IMR-90 (cell line): Measurements from ENCODE around the gene PPM1D. TPM values are rescaled to one million over a fixed set of nuclear protein-coding genes. Genes with fewer than 3 reads are reported as not detected.

ENCODE experiments used
- ATAC-seq: fragments of 200-7000 bp; cut with Tn5 transposase; 2 replicates; pipeline ENCODE4 v1.9.1; 2020; ENCODE audit warnings: low read depth, mild to moderate bottlenecking, moderate library complexity
- BruUV-seq: library from RNA; stranded (reverse); fragments of 400-500 nt; replicated peaks from 2 replicates; lab custom pipeline; 2021; lab: Mats Ljungman, UMichigan
- CTCF ChIA-PET: fragments of 300-600 bp; formaldehyde crosslinking; extraction: SDS; loops from one replicate; lab custom pipeline; 2021; ENCODE audit warnings: antibody characterized with exemption; lab: Yijun Ruan, JAX
- POLR2A ChIA-PET: fragments of 300-600 bp; sonication (Branson Sonifier 250); formaldehyde crosslinking; loops from one replicate; lab custom pipeline; 2022; ENCODE audit warnings: antibody characterized with exemption; ENCODE audit not compliant: unreplicated experiment; lab: Charles Lee
- DNase-seq: peaks from one replicate; pipeline ENCODE4 v3.0.0; 2013
- H2AFZ ChIP-seq: replicated peaks from 2 replicates; pipeline ENCODE3; 2013; ENCODE audit warnings: low read length, mild to moderate bottlenecking; ENCODE audit not compliant: poor library complexity
- H2AK5ac ChIP-seq: 2 replicates; pipeline ENCODE4 v1.6.1; 2013; ENCODE audit warnings: low read depth, low read length, inconsistent platforms
- H2AK9ac ChIP-seq: replicated peaks from 2 replicates; pipeline ENCODE3; 2013; ENCODE audit warnings: mild to moderate bottlenecking, low read depth, low read length, moderate library complexity; ENCODE audit not compliant: poor library complexity
- H2BK120ac ChIP-seq: 2 replicates; pipeline ENCODE4 v1.6.1; 2013; ENCODE audit warnings: low read depth, low read length, inconsistent platforms
- H2BK15ac ChIP-seq: 3 replicates; pipeline ENCODE4 v1.6.1; 2013; ENCODE audit warnings: low read depth, low read length, inconsistent platforms
- H2BK20ac ChIP-seq: 2 replicates; pipeline ENCODE4 v1.6.1; 2013; ENCODE audit warnings: low read depth, mild to moderate bottlenecking, inconsistent platforms, low read length, moderate library complexity
- H2BK5ac ChIP-seq: 2 replicates; pipeline ENCODE4 v1.6.1; 2013; ENCODE audit warnings: mild to moderate bottlenecking, low read depth, low read length, inconsistent platforms; ENCODE audit not compliant: poor library complexity, severe bottlenecking
- H3K14ac ChIP-seq: replicated peaks from 2 replicates; pipeline ENCODE4 v1.6.1; 2013; ENCODE audit warnings: low read depth, low read length, inconsistent platforms
- H3K18ac ChIP-seq: 2 replicates; pipeline ENCODE4 v1.6.1; 2013; ENCODE audit warnings: low read depth, low read length, control low read depth
- H3K23ac ChIP-seq: 2 replicates; pipeline ENCODE4 v1.6.1; 2013; ENCODE audit warnings: low read depth, low read length, inconsistent platforms
- H3K27ac ChIP-seq: 2 replicates; pipeline ENCODE4 v1.5.1; 2013; ENCODE audit warnings: mild to moderate bottlenecking, control low read depth, low read length; ENCODE audit not compliant: insufficient read depth
- H3K27me3 ChIP-seq: 2 replicates; pipeline ENCODE4 v1.6.1; 2013; ENCODE audit warnings: low read length; ENCODE audit not compliant: control insufficient read depth, insufficient read depth
- H3K36me3 ChIP-seq: 2 replicates; pipeline ENCODE4 v1.6.1; 2013; ENCODE audit warnings: low read length, mixed read lengths; ENCODE audit not compliant: control insufficient read depth, insufficient read depth
- H3K4ac ChIP-seq: 2 replicates; pipeline ENCODE4 v1.6.1; 2013; ENCODE audit warnings: low read depth, low read length, inconsistent platforms
- H3K4me1 ChIP-seq: 2 replicates; pipeline ENCODE4 v1.6.1; 2013; ENCODE audit warnings: low read length, mixed read lengths; ENCODE audit not compliant: control insufficient read depth, insufficient read depth
- H3K4me2 ChIP-seq: 2 replicates; pipeline ENCODE4 v1.6.1; 2013; ENCODE audit warnings: low read depth, mild to moderate bottlenecking, control low read depth, low read length, moderate library complexity
- H3K4me3 ChIP-seq: 2 replicates; pipeline ENCODE4 v1.5.1; 2013; ENCODE audit warnings: low read depth, mild to moderate bottlenecking, control low read depth, low read length, moderate library complexity; ENCODE audit not compliant: insufficient read depth
- H3K56ac ChIP-seq: 2 replicates; pipeline ENCODE4 v1.6.1; 2013; ENCODE audit warnings: low read length, inconsistent platforms; ENCODE audit not compliant: insufficient read depth; ENCODE audit errors: extremely low read depth
- H3K79me1 ChIP-seq, 2 experiments: 2 replicates each; pipeline ENCODE4 v1.6.1; 2013; ENCODE audit warnings: low read length in 2 of 2, inconsistent platforms in 1 of 2, low read depth in 1 of 2
- H3K9ac ChIP-seq: 2 replicates; pipeline ENCODE4 v1.6.1; 2013; ENCODE audit warnings: low read depth, low read length, control low read depth
- H3K9me1 ChIP-seq: 2 replicates; pipeline ENCODE4 v1.6.1; 2013; ENCODE audit warnings: low read length, inconsistent platforms; ENCODE audit not compliant: insufficient read depth
- H3K9me3 ChIP-seq: 2 replicates; pipeline ENCODE4 v1.6.1; 2013; ENCODE audit warnings: low read length; ENCODE audit not compliant: control insufficient read depth, insufficient read depth
- H4K20me1 ChIP-seq: 2 replicates; pipeline ENCODE4 v1.6.1; 2013; ENCODE audit warnings: low read length, inconsistent platforms; ENCODE audit not compliant: insufficient read depth
- H4K5ac ChIP-seq: 2 replicates; pipeline ENCODE4 v1.6.1; 2013; ENCODE audit warnings: mild to moderate bottlenecking, low read depth, low read length, control low read depth
- H4K8ac ChIP-seq, 2 experiments: 2 replicates each; pipeline ENCODE4 v1.6.1; 2013; ENCODE audit warnings: low read depth in 2 of 2, low read length in 2 of 2, control low read depth in 1 of 2, inconsistent platforms in 1 of 2
- H4K91ac ChIP-seq: 2 replicates; pipeline ENCODE4 v1.6.1; 2013; ENCODE audit warnings: low read depth, low read length, inconsistent platforms; ENCODE audit not compliant: insufficient read depth
- POLR2A ChIP-seq: IDR thresholded peaks from 2 replicates; pipeline ENCODE4 v1.6.1; 2012; ENCODE audit warnings: mild to moderate bottlenecking, low read depth, low read length
- WGBS, 2 experiments: methylation state at CpG; one replicate each; pipeline versions ENCODE4 v1.1.5 to v1.1.7; 2013; ENCODE audit warnings: missing lambda C conversion rate in 2 of 2; ENCODE audit not compliant: insufficient read length in 1 of 2; ENCODE audit errors: extremely low coverage in 2 of 2; 5-methylcytosine and 5-hydroxymethylcytosine counted together
- dilution Hi-C: fragments of 300-500 bp; cut with HindIII; formaldehyde crosslinking; loops from one replicate; pipeline ENCODE4 v1.14.3; 2018; ENCODE audit warnings: low sequenced_read_pairs; ENCODE audit not compliant: unreplicated experiment
- in situ Hi-C: fragments of 300-500 bp; cut with MboI; formaldehyde crosslinking; loops from 3 replicates; pipeline ENCODE4 v1.14.3; 2019; ENCODE audit warnings: low sequenced_read_pairs, inconsistent platforms, mixed read lengths
- intact Hi-C: fragments of 100-400 bp; cut with micrococcal nuclease; formaldehyde crosslinking; loops from 2 replicates; pipeline ENCODE4 v1.10.0; 2022
- polyA plus RNA-seq, 3 experiments: library from polyadenylated mRNA; depleted of rRNA; stranded (reverse); fragments of >200 nt; gene quantifications; 2 replicates each; pipeline ENCODE4 v1.2.3, GENCODE V29; 2012; ENCODE audit warnings: low replicate concordance in 1 of 3
- total RNA-seq: library from RNA; depleted of rRNA; stranded (reverse); fragments of >200 nt; gene quantifications from 2 replicates; pipeline ENCODE4 v1.2.3, GENCODE V29; 2012

PPM1D gene
- total and polyA plus RNA-seq, 2 of the 4 experiments (the other 2 are of a cell fraction), result 5.5 to 16.1 TPM

GRCh38 chr17:60661489-60661888 lies 61.5 kb downstream of the PPM1D start:
- no peak overlapping the region for H3K4ac ChIP-seq
- H3K4me1 ChIP-seq, result peaks cover 2% of the 10 kb centered on the region; the same call in 1 of the 2 replicates
- no peak overlapping the region for H2BK20ac ChIP-seq
- WGBS, 2 experiments, result no CpG with 5 or more reads among the region's 2 CpGs
- no peaks in the 10 kb centered on the region for H3K27me3 ChIP-seq
- no peak overlapping the region for H2AFZ ChIP-seq
- no peak overlapping the region for H3K4me2 ChIP-seq
- no peak overlapping the region for H3K9ac ChIP-seq
- dilution Hi-C loops, result no loop called here
- H2AK9ac ChIP-seq, result no peak overlapping the region
- no TSS peak for BruUV-seq
- H2BK120ac ChIP-seq, result no peak overlapping the region
- H3K79me1 ChIP-seq, result peaks cover 20 to 28% of the 10 kb centered on the region in 2 experiments
- POLR2A ChIA-PET, result no interaction called here
- in situ Hi-C loops, result no loop called here
- H3K9me1 ChIP-seq, result 0 out of 2 replicates have a peak, but pooled peaks cover 3% of the 10 kb centered on the region
- intact Hi-C loops, result no loop called here
- H2AK5ac ChIP-seq, result no peak overlapping the region
- no peak overlapping the region for H3K14ac ChIP-seq
- H2BK15ac ChIP-seq, result no peak overlapping the region
- no peak overlapping the region for H3K23ac ChIP-seq
- H3K4me3 ChIP-seq, result no peak overlapping the region
- no peak overlapping the region for H2BK5ac ChIP-seq
- H4K20me1 ChIP-seq, result no peaks in the 10 kb centered on the region
- no peak overlapping the region for H4K8ac ChIP-seq
- no peak for DNase-seq
- TF ChIP-seq POLR2A, result no peak
- CTCF ChIA-PET, result no interaction called here
- H4K91ac ChIP-seq, result no peak overlapping the region
- H3K27ac ChIP-seq, result no peak overlapping the region
- no peak overlapping the region for H4K5ac ChIP-seq
- ATAC-seq, result no peak
- no peak overlapping the region for H3K18ac ChIP-seq
- H3K9me3 ChIP-seq, result no peaks in the 10 kb centered on the region
- H3K36me3 ChIP-seq, result peaks cover 16% of the 10 kb centered on the region
- no peak overlapping the region for H3K56ac ChIP-seq
